Prostate gland (tissue), 2 donors: ENCODE data around the gene PTPN14.

Source experiments
- CTCF ChIP-seq, 4 experiments: fragments of 200-600 bp in 2 of 4; fragments of 450-650 bp in 2 of 4; sonication (generic) in 2 of 4; IDR thresholded peaks; 1 replicate in 3 of 4; 2 replicates in 1 of 4; pipeline ENCODE4 v1.5.1; 2016 to 2019; ENCODE audit warnings: antibody characterized with exemption in 4 of 4, mild to moderate bottlenecking in 2 of 4, moderate library complexity in 2 of 4
- POLR2A ChIP-seq: fragments of 450-650 bp; IDR thresholded peaks from one replicate; pipeline ENCODE4 v1.6.1; 2016; ENCODE audit warnings: antibody characterized with exemption, mild to moderate bottlenecking
- POLR2AphosphoS5 ChIP-seq: sonication (generic); formaldehyde crosslinking; IDR thresholded peaks from one replicate; pipeline ENCODE4 v1.6.1; 2017; ENCODE audit warnings: antibody characterized with exemption

DNA sequence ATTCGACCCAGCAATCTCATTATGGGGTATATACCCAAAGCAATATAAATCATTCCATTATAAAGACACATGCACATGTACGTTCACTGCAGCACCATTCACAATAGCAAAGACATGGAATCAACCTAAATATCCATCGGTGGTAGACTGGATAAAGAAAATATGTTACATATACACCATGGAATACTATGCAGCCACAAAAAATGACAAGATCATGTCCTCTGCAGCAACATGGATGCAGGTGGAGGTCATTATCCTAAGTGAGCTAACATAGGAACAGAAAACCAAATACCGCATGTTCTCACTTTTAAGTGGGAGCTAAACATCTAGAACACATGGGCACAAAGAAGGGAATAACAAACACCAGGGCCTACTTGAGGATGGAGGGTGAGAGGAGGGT lies 115.5 kb downstream of the PTPN14 start:
- TF ChIP-seq POLR2A: no peak
- no peak for TF ChIP-seq CTCF (IDR thresholded peaks at IDR 0.05)
- TF ChIP-seq POLR2AphosphoS5: no peak
